GM12874 (cell line): ENCODE data around the gene TGFBR3L.
A peak's percentile ranks its signal among the peaks of the same experiment; 100 is the strongest.

Experiments
- TF ChIP-seq, protein P1 (sequence below): IDR thresholded peaks from 2 replicates; pipeline ENCODE4 v1.5.1; 2011; ENCODE audit warnings: low read depth, mild to moderate bottlenecking, control low read depth, low read length, moderate library complexity; ENCODE audit not compliant: insufficient read depth

Gene TGFBR3L

DNA sequence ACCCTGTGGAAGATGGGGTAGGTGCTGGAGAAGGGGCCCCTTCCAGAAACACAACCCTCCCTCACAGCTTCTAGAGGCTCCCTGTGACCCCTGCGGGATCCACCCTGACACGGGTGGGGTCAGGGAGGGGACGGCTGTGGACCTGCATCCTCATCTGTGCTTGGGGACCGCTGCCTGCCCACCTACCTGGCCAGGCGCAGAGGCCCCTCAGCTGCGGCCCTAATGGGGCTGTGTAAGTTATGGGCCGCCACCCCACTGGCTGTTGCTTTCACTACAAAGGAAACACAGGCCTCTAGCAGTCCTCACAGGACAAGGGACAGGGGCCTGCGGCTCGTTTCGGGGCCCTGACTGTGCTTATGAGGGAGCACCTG lies 18.3 kb downstream of the TGFBR3L start:
- TF ChIP-seq, protein P1, sequence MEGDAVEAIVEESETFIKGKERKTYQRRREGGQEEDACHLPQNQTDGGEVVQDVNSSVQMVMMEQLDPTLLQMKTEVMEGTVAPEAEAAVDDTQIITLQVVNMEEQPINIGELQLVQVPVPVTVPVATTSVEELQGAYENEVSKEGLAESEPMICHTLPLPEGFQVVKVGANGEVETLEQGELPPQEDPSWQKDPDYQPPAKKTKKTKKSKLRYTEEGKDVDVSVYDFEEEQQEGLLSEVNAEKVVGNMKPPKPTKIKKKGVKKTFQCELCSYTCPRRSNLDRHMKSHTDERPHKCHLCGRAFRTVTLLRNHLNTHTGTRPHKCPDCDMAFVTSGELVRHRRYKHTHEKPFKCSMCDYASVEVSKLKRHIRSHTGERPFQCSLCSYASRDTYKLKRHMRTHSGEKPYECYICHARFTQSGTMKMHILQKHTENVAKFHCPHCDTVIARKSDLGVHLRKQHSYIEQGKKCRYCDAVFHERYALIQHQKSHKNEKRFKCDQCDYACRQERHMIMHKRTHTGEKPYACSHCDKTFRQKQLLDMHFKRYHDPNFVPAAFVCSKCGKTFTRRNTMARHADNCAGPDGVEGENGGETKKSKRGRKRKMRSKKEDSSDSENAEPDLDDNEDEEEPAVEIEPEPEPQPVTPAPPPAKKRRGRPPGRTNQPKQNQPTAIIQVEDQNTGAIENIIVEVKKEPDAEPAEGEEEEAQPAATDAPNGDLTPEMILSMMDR, result no peak

- TF ChIP-seq, protein P1, result peak; percentile 24; the same call in 1 of the 2 replicates
Observed at GRCh38 chr19:7933411-7933810, 18.8 kb downstream of the TGFBR3L start.

GRCh38 chr19:7933828-7934725 lies 19.4 kb downstream of the TGFBR3L start:
- TF ChIP-seq, protein P1, result no peak

DNA sequence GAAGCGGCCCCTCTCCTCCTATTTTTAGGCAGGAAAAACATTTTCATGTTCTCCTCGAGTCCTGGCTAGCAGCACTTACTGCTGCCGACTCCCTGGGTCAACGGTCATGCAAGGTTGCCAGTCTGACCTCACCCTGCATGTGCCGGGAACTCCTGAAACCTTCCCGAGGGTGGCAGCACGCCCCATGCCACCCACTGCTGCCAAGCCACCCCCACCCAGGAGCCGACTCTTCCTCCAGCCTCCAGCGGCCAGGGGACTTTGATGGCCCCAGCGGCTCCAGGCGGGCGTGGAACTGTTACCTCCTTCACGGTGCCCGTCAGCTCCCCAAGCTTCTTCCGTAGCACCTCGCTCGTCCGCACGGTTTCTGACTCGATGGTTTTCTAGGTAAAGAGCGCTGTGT lies 20.1 kb downstream of the TGFBR3L start:
- TF ChIP-seq, protein P1, result no peak

- TF ChIP-seq, protein P1, result no peak
Observed at GRCh38 chr19:7940841-7941240, 26.2 kb downstream of the TGFBR3L start.

GRCh38 chr19:7941895-7942596 lies 27.4 kb downstream of the TGFBR3L start:
- TF ChIP-seq, protein P1, result no peak

DNA sequence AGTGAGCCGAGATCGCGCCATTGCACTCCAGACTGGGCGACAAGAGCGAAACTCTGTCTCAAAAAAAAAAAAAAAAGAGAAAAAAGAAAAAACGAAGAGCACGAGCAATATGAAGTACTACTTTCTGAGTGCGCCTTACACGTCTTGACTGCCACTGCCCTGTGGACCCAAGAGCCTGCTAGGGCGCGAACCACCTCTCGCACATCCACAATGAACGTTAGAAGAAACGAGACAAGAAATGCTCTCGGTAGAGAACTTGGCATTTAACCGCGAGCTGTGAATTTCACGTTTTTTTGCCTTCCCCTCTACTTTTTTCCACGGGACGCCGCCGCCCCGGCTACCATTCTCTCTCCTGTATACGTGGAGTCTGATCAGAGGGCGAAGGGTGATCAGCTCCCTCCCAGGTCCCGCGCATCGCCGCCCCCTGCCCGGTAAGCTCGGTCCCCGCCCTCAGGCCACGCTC lies 28.4 kb downstream of the TGFBR3L start:
- TF ChIP-seq, protein P1, result no peak
